Endothelial cell of umbilical vein (primary cell): ENCODE measurements around the gene TTN. TPM values are rescaled to one million over a fixed set of nuclear protein-coding genes. Genes with fewer than 3 reads are reported as not detected.

ENCODE experiments used
- BruUV-seq: library from RNA; stranded (reverse); fragments of 400-500 nt; replicated peaks from 2 replicates; lab custom pipeline; 2021; lab: Mats Ljungman, UMichigan
- CTCF ChIA-PET: fragments of 300-600, 350-600 bp; sonication (Branson Sonifier 250); formaldehyde crosslinking; loops from one replicate; lab custom pipeline; 2021; ENCODE audit warnings: antibody characterized with exemption, inconsistent platforms; lab: Charles Lee
- POLR2A ChIA-PET: fragments of 300-600, 350-600 bp; sonication (Branson Sonifier 250); formaldehyde crosslinking; loops from one replicate; lab custom pipeline; 2021; ENCODE audit warnings: antibody characterized with exemption, inconsistent platforms; lab: Charles Lee
- DNase-seq: peaks from one replicate; pipeline ENCODE4 v3.0.0-alpha.2; 2011; ENCODE audit warnings: low read depth, low spot score
- FAIRE-seq: peaks from 2 replicates; lab custom pipeline; 2011; peaks lifted over from hg19 to GRCh38; lab: Jason Lieb, UNC
- H2AFZ ChIP-seq: 2 replicates; pipeline ENCODE4 v1.6.0; 2012; ENCODE audit warnings: low read depth, low read length, control low read depth, inconsistent platforms
- H3K27ac ChIP-seq: 2 replicates; pipeline ENCODE4 v1.5.1; 2011; ENCODE audit warnings: low read depth, mild to moderate bottlenecking, control low read depth, low read length, moderate library complexity; ENCODE audit not compliant: insufficient read depth
- H3K27me3 ChIP-seq, 2 experiments: 2 replicates each; pipeline versions ENCODE4 v1.6.0 to v1.6.1; 2011; ENCODE audit warnings: low read length in 2 of 2, mixed read lengths in 1 of 2; ENCODE audit not compliant: control insufficient read depth in 2 of 2, insufficient read depth in 2 of 2
- H3K36me3 ChIP-seq, 2 experiments: 2 replicates in 1 of 2; 3 replicates in 1 of 2; pipeline ENCODE4 v1.5.1; 2011; ENCODE audit warnings: low read length in 2 of 2, mild to moderate bottlenecking in 1 of 2, moderate library complexity in 1 of 2; ENCODE audit not compliant: control insufficient read depth in 2 of 2, insufficient read depth in 2 of 2; ENCODE audit errors: extremely low read depth in 1 of 2
- H3K4me1 ChIP-seq: 3 replicates; pipeline ENCODE4 v1.5.1; 2011; ENCODE audit warnings: mild to moderate bottlenecking, low read length; ENCODE audit not compliant: control insufficient read depth, insufficient read depth; ENCODE audit errors: extremely low read depth
- H3K4me2 ChIP-seq: 2 replicates; pipeline ENCODE4 v1.6.1; 2011; ENCODE audit warnings: low read length, control low read depth, mixed read lengths; ENCODE audit not compliant: insufficient read depth
- H3K4me3 ChIP-seq, 3 experiments: fragments of 200-600 bp in 1 of 3; sonication (generic), shearing (Covaris generic) in 1 of 3; replicated peaks in 1 of 3; 2 replicates each; pipeline ENCODE4 v1.5.1; 2011 to 2016; ENCODE audit warnings: control low read depth in 3 of 3, low read length in 3 of 3, mild to moderate bottlenecking in 2 of 3, inconsistent platforms in 1 of 3, low read depth in 1 of 3, moderate library complexity in 1 of 3; ENCODE audit not compliant: insufficient read depth in 1 of 3
- H3K79me2 ChIP-seq: 2 replicates; pipeline ENCODE4 v1.6.0; 2012; ENCODE audit warnings: low read length, inconsistent platforms; ENCODE audit not compliant: control insufficient read depth, insufficient read depth
- H3K9ac ChIP-seq: replicated peaks from 2 replicates; pipeline ENCODE3; 2011; ENCODE audit warnings: low read length, control low read depth; ENCODE audit not compliant: insufficient read depth; ENCODE audit errors: extremely low read depth
- H3K9me1 ChIP-seq: replicated peaks from 3 replicates; pipeline ENCODE4 v1.6.0; 2011; ENCODE audit warnings: mild to moderate bottlenecking, low read length; ENCODE audit not compliant: control insufficient read depth, insufficient read depth; ENCODE audit errors: extremely low read depth
- H3K9me3 ChIP-seq: replicated peaks from 2 replicates; pipeline ENCODE4 v1.5.1; 2012; ENCODE audit warnings: low read length, inconsistent platforms; ENCODE audit not compliant: control insufficient read depth, insufficient read depth
- H4K20me1 ChIP-seq: replicated peaks from 2 replicates; pipeline ENCODE3; 2011; ENCODE audit warnings: mild to moderate bottlenecking, low read length; ENCODE audit not compliant: control insufficient read depth, insufficient read depth; ENCODE audit errors: extremely low read depth
- CTCF ChIP-seq, 2 donors: IDR thresholded peaks; 1 replicate in 1 of 2; 2 replicates in 1 of 2; pipeline ENCODE4 v1.5.1; 2011; ENCODE audit warnings: low read length in 2 of 2, mild to moderate bottlenecking in 2 of 2, moderate library complexity in 2 of 2, control low read depth in 1 of 2, inconsistent platforms in 1 of 2, low read depth in 1 of 2; ENCODE audit not compliant: insufficient read depth in 1 of 2; ENCODE audit errors: extremely low read depth in 1 of 2
- EZH2 ChIP-seq: IDR thresholded peaks from 2 replicates; pipeline ENCODE4 v1.6.1; 2012; ENCODE audit warnings: borderline replicate concordance, low read depth, mild to moderate bottlenecking, moderate library complexity, low read length, inconsistent platforms; ENCODE audit not compliant: severe bottlenecking
- FOS ChIP-seq: IDR thresholded peaks from 2 replicates; pipeline ENCODE4 v1.6.1; 2011; ENCODE audit warnings: mild to moderate bottlenecking, low read length, moderate library complexity, borderline replicate concordance; ENCODE audit not compliant: insufficient read depth
- GATA2 ChIP-seq: IDR thresholded peaks from 2 replicates; pipeline ENCODE4 v1.7.0; 2011; ENCODE audit warnings: low read depth, mild to moderate bottlenecking, moderate library complexity, mixed read lengths, low read length; ENCODE audit not compliant: insufficient read length, insufficient read depth
- JUN ChIP-seq: IDR thresholded peaks from 2 replicates; pipeline ENCODE4 v1.6.1; 2011; ENCODE audit warnings: borderline replicate concordance, low read depth; ENCODE audit not compliant: insufficient read length, insufficient read depth
- MYC ChIP-seq: IDR thresholded peaks from one replicate; pipeline ENCODE4 v1.6.1; 2011; ENCODE audit warnings: mild to moderate bottlenecking, low read depth, low read length
- POLR2A ChIP-seq: IDR thresholded peaks from 2 replicates; pipeline ENCODE4 v1.6.1; 2012; ENCODE audit warnings: low read depth, mild to moderate bottlenecking, control low read depth, low read length
- POLR2AphosphoS5 ChIP-seq: IDR thresholded peaks from 2 replicates; pipeline ENCODE4 v1.6.1; 2012; ENCODE audit warnings: low read depth, mild to moderate bottlenecking, control low read depth, low read length, moderate library complexity; ENCODE audit not compliant: insufficient read depth
- dilution Hi-C: fragments of 300-500 bp; cut with MboI; formaldehyde crosslinking; loops from one replicate; pipeline ENCODE4 v1.15.0; 2019; ENCODE audit warnings: low sequenced_read_pairs; ENCODE audit not compliant: extremely low pct_ligation_motif_present
- intact Hi-C: fragments of 100-400 bp; cut with micrococcal nuclease; formaldehyde crosslinking; loops from one replicate; pipeline ENCODE4 v1.10.0; 2022
- polyA plus RNA-seq, 4 experiments: library from polyadenylated mRNA; depleted of rRNA in 3 of 4; stranded (reverse) in 3 of 4; unstranded in 1 of 4; fragments of >200 nt; gene quantifications; 2 replicates each; pipeline versions ENCODE4 v1.2.1 to v1.2.3, GENCODE V29; 2011 to 2012; ENCODE audit warnings: missing spikeins in 1 of 4
- total RNA-seq: library from RNA; stranded (reverse); gene quantifications from 2 replicates; pipeline ENCODE4 v1.2.3, GENCODE V29; 2021
- TF ChIP-seq, protein P1 (sequence below): IDR thresholded peaks from 2 replicates; pipeline ENCODE4 v1.6.1; 2011; ENCODE audit not compliant: insufficient read depth, insufficient read length

The TTN gene
- total and polyA plus RNA-seq, 2 donors (not counting 3 experiments of a cell fraction or from before 2014, with no cell fraction given), result 0.11 to 0.49 TPM

GRCh38 chr2:178592655-178593054, 214.6 kb downstream of the TTN start:
- H3K79me2 ChIP-seq, result no peaks in the 10 kb centered on the region
- ChIA-PET POLR2A (no interaction called here), CTCF (no interaction called here)
- no peaks in the 10 kb centered on the region for H3K36me3 ChIP-seq
- BruUV-seq, result no TSS peak
- H3K4me3 ChIP-seq, result no peak overlapping the region
- H3K27me3 ChIP-seq, result no peaks in the 10 kb centered on the region
- dilution Hi-C loops (no loop called here), intact Hi-C loops (no loop called here)
- no peak overlapping the region for H3K9ac ChIP-seq
- TF ChIP-seq JUN, result no peak
- TF ChIP-seq CTCF (IDR thresholded peaks at IDR 0.05; ENCODE audit: extremely low read depth in 1 of 2, insufficient read depth in 1 of 2, low read depth in 1 of 2, low read length in 2 of 2), result no peak
- TF ChIP-seq POLR2AphosphoS5, result no peak
- TF ChIP-seq FOS, result no peak
- TF ChIP-seq, protein P1, sequence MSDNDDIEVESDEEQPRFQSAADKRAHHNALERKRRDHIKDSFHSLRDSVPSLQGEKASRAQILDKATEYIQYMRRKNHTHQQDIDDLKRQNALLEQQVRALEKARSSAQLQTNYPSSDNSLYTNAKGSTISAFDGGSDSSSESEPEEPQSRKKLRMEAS, result no peak
- TF ChIP-seq POLR2A, result no peak
- no peak for TF ChIP-seq MYC
- TF ChIP-seq GATA2, result no peak
- no peak for TF ChIP-seq EZH2
- H2AFZ ChIP-seq, result no peak overlapping the region
- H4K20me1 ChIP-seq, result no peaks in the 10 kb centered on the region
- H3K27ac ChIP-seq, result no peak overlapping the region
- no peaks in the 10 kb centered on the region for H3K4me1 ChIP-seq
- H3K9me1 ChIP-seq, result no peaks in the 10 kb centered on the region
- H3K9me3 ChIP-seq, result no peaks in the 10 kb centered on the region
- FAIRE-seq (no peak), DNase-seq (no peak)
- H3K4me2 ChIP-seq, result no peak overlapping the region
